Peyer's patch (tissue), 4 donors: ENCODE data around the gene RIC3.

Experiments
- CTCF ChIP-seq, 6 experiments: fragments of 450-650 bp in 4 of 6; fragments of 200-600 bp in 2 of 6; sonication (generic) in 1 of 6; IDR thresholded peaks; one replicate each; pipeline ENCODE4 v1.5.1; 2017 to 2019; ENCODE audit warnings: antibody characterized with exemption in 6 of 6, mild to moderate bottlenecking in 3 of 6, moderate library complexity in 1 of 6
- POLR2A ChIP-seq, 2 donors: fragments of 450-650 bp; IDR thresholded peaks; one replicate each; pipeline ENCODE4 v1.5.1; 2017; ENCODE audit warnings: antibody characterized with exemption in 2 of 2, mild to moderate bottlenecking in 2 of 2, moderate library complexity in 2 of 2

GRCh38 chr11:8127447-8127846, 41.4 kb downstream of the RIC3 start:
- TF ChIP-seq CTCF (IDR thresholded peaks at IDR 0.05) = no peak
- TF ChIP-seq POLR2A (IDR thresholded peaks at IDR 0.05) = no peak
